ENCODE data around the gene GYS2. TPM values are rescaled to one million over a fixed set of nuclear protein-coding genes. Genes with fewer than 3 reads are reported as not detected.

The GYS2 gene
- total and polyA plus RNA-seq, 2 donors from 2014 or later: not detected

GRCh38 chr12:21644516-21644915 is 39.9 kb upstream of the GYS2 start:
- Histone ChIP-seq H3K36me3 (ENCODE audit: control insufficient read depth in 2 of 3, insufficient read depth in 3 of 3, low read length in 3 of 3) (peaks cover 19 to 60% (median 45%) of the 10 kb centered on the region in 3 donors), H3K4me1 (ENCODE audit: control insufficient read depth in 2 of 3, insufficient read depth in 2 of 3, low read depth in 1 of 3, low read length in 3 of 3) (peaks cover 0 to 14% (median 0%) of the 10 kb centered on the region in 3 donors), H3K9me3 (ENCODE audit: control insufficient read depth in 2 of 3, insufficient read depth in 1 of 3, low read length in 3 of 3) (no peaks in the 10 kb centered on the region), H3K9ac (ENCODE audit: low read length in 3 of 3) (no peak overlapping the region), H3K27ac (ENCODE audit: low read depth in 2 of 2, low read length in 2 of 2) (no peak overlapping the region), H3K27me3 (ENCODE audit: control insufficient read depth, insufficient read depth, low read length) (no peaks in the 10 kb centered on the region), H3K4me3 (ENCODE audit: low read length in 3 of 3) (no peak overlapping the region)
- no peak for TF ChIP-seq CTCF (IDR thresholded peaks at IDR 0.05; ENCODE audit: borderline replicate concordance, extremely low read depth, insufficient read depth)
- FAIRE-seq: no peak
- no peak for DNase-seq
- intact Hi-C loops (cut with DNase I): no loop called here

DNA sequence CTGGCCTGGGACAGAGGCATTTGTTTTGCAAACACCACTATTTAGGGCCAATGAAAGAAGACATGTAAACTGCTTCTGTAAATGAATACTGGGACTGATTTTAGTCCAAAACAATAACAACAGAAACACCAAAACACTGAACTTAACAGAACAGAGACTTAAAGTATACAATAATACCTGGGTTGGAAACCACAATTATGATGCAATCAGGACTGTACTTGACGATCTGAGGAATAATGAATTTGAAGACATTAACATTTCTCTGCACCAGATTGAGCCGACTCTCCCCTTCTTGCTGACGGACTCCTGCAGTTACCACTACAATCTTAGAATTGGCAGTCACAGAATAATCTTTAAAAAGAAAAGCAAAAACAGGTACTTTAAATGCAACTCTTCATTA is 39.1 kb upstream of the GYS2 start:
- DNase-seq (no peak), FAIRE-seq (no peak)
- Histone ChIP-seq H3K4me3 (ENCODE audit: low read length in 3 of 3) (no peak overlapping the region), H3K36me3 (ENCODE audit: control insufficient read depth in 2 of 3, insufficient read depth in 3 of 3, low read length in 3 of 3) (peaks cover 19 to 54% (median 46%) of the 10 kb centered on the region in 3 donors), H3K4me1 (ENCODE audit: control insufficient read depth in 2 of 3, insufficient read depth in 2 of 3, low read depth in 1 of 3, low read length in 3 of 3) (peaks cover 0 to 14% (median 0%) of the 10 kb centered on the region in 3 donors), H3K9me3 (ENCODE audit: control insufficient read depth in 2 of 3, insufficient read depth in 1 of 3, low read length in 3 of 3) (no peaks in the 10 kb centered on the region), H3K9ac (ENCODE audit: low read length in 3 of 3) (no peak overlapping the region), H3K27ac (ENCODE audit: low read depth in 2 of 2, low read length in 2 of 2) (no peak overlapping the region), H3K27me3 (ENCODE audit: control insufficient read depth, insufficient read depth, low read length) (no peaks in the 10 kb centered on the region)
- TF ChIP-seq CTCF (IDR thresholded peaks at IDR 0.05; ENCODE audit: borderline replicate concordance, extremely low read depth, insufficient read depth): no peak
- intact Hi-C loops (cut with DNase I): no loop called here

GRCh38 chr12:21642707-21643389 is 38.2 kb upstream of the GYS2 start:
- Histone ChIP-seq H3K4me1 (ENCODE audit: control insufficient read depth in 2 of 3, insufficient read depth in 2 of 3, low read depth in 1 of 3, low read length in 3 of 3) (peaks cover 0 to 14% (median 0%) of the 10 kb centered on the region in 3 donors), H3K9ac (ENCODE audit: low read length in 3 of 3) (no peak overlapping the region), H3K27me3 (ENCODE audit: control insufficient read depth, insufficient read depth, low read length) (no peaks in the 10 kb centered on the region), H3K9me3 (ENCODE audit: control insufficient read depth in 2 of 3, insufficient read depth in 1 of 3, low read length in 3 of 3) (no peaks in the 10 kb centered on the region), H3K36me3 (ENCODE audit: control insufficient read depth in 2 of 3, insufficient read depth in 3 of 3, low read length in 3 of 3) (peaks cover 19 to 51% (median 44%) of the 10 kb centered on the region in 3 donors), H3K27ac (ENCODE audit: low read depth in 2 of 2, low read length in 2 of 2) (no peak overlapping the region), H3K4me3 (ENCODE audit: low read length in 3 of 3) (no peak overlapping the region)
- no peak for FAIRE-seq
- TF ChIP-seq CTCF (IDR thresholded peaks at IDR 0.05; ENCODE audit: borderline replicate concordance, extremely low read depth, insufficient read depth): no peak
- DNase-seq: no peak
- intact Hi-C loops (cut with DNase I): no loop called here
